Measurements from ENCODE around the gene TMA7. TPM values are rescaled to one million over a fixed set of nuclear protein-coding genes. Genes with fewer than 3 reads are reported as not detected.

TMA7 gene
- total RNA-seq, 2 experiments from 2014 or later, result 250 to 313 TPM

DNA sequence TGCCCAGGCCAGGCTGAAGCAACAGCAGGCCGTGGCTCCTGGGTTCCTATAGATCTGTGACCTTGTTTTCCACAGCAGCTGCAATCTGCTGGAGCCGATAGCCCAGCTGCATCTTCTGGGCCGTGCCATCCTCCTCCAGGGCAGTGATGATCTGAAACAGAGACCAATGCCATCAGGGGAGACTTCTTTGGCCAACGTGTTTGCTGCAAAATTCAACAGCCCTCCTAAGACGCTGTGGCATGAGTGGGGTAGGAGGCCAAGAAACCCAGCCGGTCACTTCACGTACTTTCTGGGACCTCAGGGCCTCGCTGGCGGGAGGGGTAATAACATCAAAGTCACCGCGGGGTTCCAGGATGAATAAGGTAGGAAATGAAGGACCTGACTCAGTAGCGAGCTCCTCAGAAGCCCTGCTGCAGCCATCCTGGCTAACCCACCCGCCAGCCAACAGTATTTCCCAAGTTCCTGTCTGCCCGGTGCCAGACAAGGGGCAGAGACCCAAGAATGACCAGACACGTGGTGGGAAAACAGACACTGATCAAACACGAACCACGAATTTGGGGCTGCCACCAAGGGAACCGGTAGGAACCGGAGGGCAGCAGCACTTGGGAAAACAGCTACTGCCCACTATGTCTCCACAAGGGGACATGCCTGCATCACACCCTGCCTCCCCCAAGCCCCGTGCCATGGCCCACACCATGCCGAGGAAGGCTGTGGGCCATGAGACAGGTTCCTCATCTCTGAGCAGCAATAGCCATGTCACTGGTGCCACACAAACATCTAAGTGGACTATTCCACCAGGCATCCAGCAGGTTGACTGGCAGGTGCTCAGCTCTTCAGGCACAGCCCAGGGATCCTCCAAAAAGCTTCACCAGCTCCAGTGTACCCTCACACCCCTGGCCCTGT, 35.4 kb upstream of the TMA7 start:
- ChIA-PET CTCF (ENCODE audit: unreplicated experiment) (interaction anchor here (0.5 to 0.9 kb wide), 2 partner anchors 32 kb away, joined by 3 read pairs; no protein-coding TSS in a partner anchor), POLR2A (no interaction called here)
- H3K4me2 ChIP-seq (ENCODE audit: low read length), result no peak overlapping the region
- no TSS peak for BruUV-seq (replicated peaks)
- TF ChIP-seq, protein P1, sequence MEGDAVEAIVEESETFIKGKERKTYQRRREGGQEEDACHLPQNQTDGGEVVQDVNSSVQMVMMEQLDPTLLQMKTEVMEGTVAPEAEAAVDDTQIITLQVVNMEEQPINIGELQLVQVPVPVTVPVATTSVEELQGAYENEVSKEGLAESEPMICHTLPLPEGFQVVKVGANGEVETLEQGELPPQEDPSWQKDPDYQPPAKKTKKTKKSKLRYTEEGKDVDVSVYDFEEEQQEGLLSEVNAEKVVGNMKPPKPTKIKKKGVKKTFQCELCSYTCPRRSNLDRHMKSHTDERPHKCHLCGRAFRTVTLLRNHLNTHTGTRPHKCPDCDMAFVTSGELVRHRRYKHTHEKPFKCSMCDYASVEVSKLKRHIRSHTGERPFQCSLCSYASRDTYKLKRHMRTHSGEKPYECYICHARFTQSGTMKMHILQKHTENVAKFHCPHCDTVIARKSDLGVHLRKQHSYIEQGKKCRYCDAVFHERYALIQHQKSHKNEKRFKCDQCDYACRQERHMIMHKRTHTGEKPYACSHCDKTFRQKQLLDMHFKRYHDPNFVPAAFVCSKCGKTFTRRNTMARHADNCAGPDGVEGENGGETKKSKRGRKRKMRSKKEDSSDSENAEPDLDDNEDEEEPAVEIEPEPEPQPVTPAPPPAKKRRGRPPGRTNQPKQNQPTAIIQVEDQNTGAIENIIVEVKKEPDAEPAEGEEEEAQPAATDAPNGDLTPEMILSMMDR (conservative IDR thresholded peaks at IDR 0.05; ENCODE audit: low read length), result no peak
- no peaks in the 10 kb centered on the region for H3K9me2 ChIP-seq (ENCODE audit: insufficient read depth, low read length)
- no peaks in the 10 kb centered on the region for H3K4me1 ChIP-seq (ENCODE audit: insufficient read depth, low read length, poor library complexity, severe bottlenecking)
- no peaks in the 10 kb centered on the region for H3K36me3 ChIP-seq (ENCODE audit: insufficient read depth, low read length)
- H3K79me2 ChIP-seq (ENCODE audit: insufficient read depth, low read depth, low read length), result no peaks in the 10 kb centered on the region
- DNase-seq (ENCODE audit: low spot score), result no peak
- H4K20me1 ChIP-seq (ENCODE audit: insufficient read depth, low read length), result no peaks in the 10 kb centered on the region
- no peaks in the 10 kb centered on the region for H3K9me3 ChIP-seq (ENCODE audit: low read length)
- H2AFZ ChIP-seq (ENCODE audit: low read length), result no peak overlapping the region
- intact Hi-C loops (cut with micrococcal nuclease; ENCODE audit: unreplicated experiment), result loop anchor here (10.0 kb wide), 1 partner anchor 230 kb away; the partner anchor contains the start of gene SLC26A6
- H3K4me3 ChIP-seq (ENCODE audit: low read depth, low read length, poor library complexity, severe bottlenecking), result no peak overlapping the region
- H3K27ac ChIP-seq (ENCODE audit: low read depth, low read length, poor library complexity, severe bottlenecking), result no peak overlapping the region

GRCh38 chr3:48405343-48405881, 34.6 kb upstream of the TMA7 start:
- Histone ChIP-seq H3K4me2 (ENCODE audit: low read length) (no peak overlapping the region), H3K9me2 (ENCODE audit: insufficient read depth, low read length) (no peaks in the 10 kb centered on the region), H3K9me3 (ENCODE audit: low read length) (no peaks in the 10 kb centered on the region), H2AFZ (ENCODE audit: low read length) (no peak overlapping the region), H3K27ac (ENCODE audit: low read depth, low read length, poor library complexity, severe bottlenecking) (no peak overlapping the region), H4K20me1 (ENCODE audit: insufficient read depth, low read length) (no peaks in the 10 kb centered on the region), H3K79me2 (ENCODE audit: insufficient read depth, low read depth, low read length) (no peaks in the 10 kb centered on the region), H3K36me3 (ENCODE audit: insufficient read depth, low read length) (no peaks in the 10 kb centered on the region), H3K4me1 (ENCODE audit: insufficient read depth, low read length, poor library complexity, severe bottlenecking) (no peaks in the 10 kb centered on the region), H3K4me3 (ENCODE audit: low read depth, low read length, poor library complexity, severe bottlenecking) (no peak overlapping the region)
- no peak for DNase-seq (ENCODE audit: low spot score)
- ChIA-PET CTCF (ENCODE audit: unreplicated experiment) (no interaction called here), POLR2A (no interaction called here)
- no TSS peak for BruUV-seq (replicated peaks)
- intact Hi-C loops (cut with micrococcal nuclease; ENCODE audit: unreplicated experiment), result loop anchor here (10.0 kb wide), 1 partner anchor 229 kb away; the partner anchor contains the start of gene SLC26A6
- TF ChIP-seq, protein P1 (conservative IDR thresholded peaks at IDR 0.05; ENCODE audit: low read length), result no peak

GRCh38 chr3:48405971-48406370, 34.1 kb upstream of the TMA7 start:
- no peak overlapping the region for H3K4me3 ChIP-seq (ENCODE audit: low read depth, low read length, poor library complexity, severe bottlenecking)
- H4K20me1 ChIP-seq (ENCODE audit: insufficient read depth, low read length), result no peaks in the 10 kb centered on the region
- no peaks in the 10 kb centered on the region for H3K4me1 ChIP-seq (ENCODE audit: insufficient read depth, low read length, poor library complexity, severe bottlenecking)
- no peaks in the 10 kb centered on the region for H3K9me3 ChIP-seq (ENCODE audit: low read length)
- no peak overlapping the region for H2AFZ ChIP-seq (ENCODE audit: low read length)
- BruUV-seq (replicated peaks), result no TSS peak
- H3K79me2 ChIP-seq (ENCODE audit: insufficient read depth, low read depth, low read length), result no peaks in the 10 kb centered on the region
- no peak overlapping the region for H3K4me2 ChIP-seq (ENCODE audit: low read length)
- no peaks in the 10 kb centered on the region for H3K9me2 ChIP-seq (ENCODE audit: insufficient read depth, low read length)
- no peak for TF ChIP-seq EZH2phosphoT487 (IDR thresholded peaks at IDR 0.05; ENCODE audit: borderline replicate concordance, low read depth, low read length)
- TF ChIP-seq, protein P1 (conservative IDR thresholded peaks at IDR 0.05; ENCODE audit: low read length), result no peak
- DNase-seq (ENCODE audit: low spot score), result no peak
- CTCF ChIA-PET (ENCODE audit: unreplicated experiment), result no interaction called here
- H3K27ac ChIP-seq (ENCODE audit: low read depth, low read length, poor library complexity, severe bottlenecking), result no peak overlapping the region
- intact Hi-C loops (cut with micrococcal nuclease; ENCODE audit: unreplicated experiment), result loop anchor here (10.0 kb wide), 1 partner anchor 229 kb away; the partner anchor contains the start of gene SLC26A6
- POLR2A ChIA-PET, result no interaction called here
- H3K36me3 ChIP-seq (ENCODE audit: insufficient read depth, low read length), result no peaks in the 10 kb centered on the region
